GM12878 (cell line): Measurements from ENCODE around the gene KLK3. TPM values are rescaled to one million over a fixed set of nuclear protein-coding genes. Genes with fewer than 3 reads are reported as not detected.
A peak's percentile ranks its signal among the peaks of the same experiment; 100 is the strongest.
"Not testable (repeated sequence)": the region's sequence is repeated elsewhere in the genome, so short reads cannot be mapped to it uniquely, and the experiment has no call there.

Experiments
- ATAC-seq: fragments of 200-7000 bp; cut with Tn5 transposase; 3 replicates; pipeline ENCODE4 v1.9.1; 2020; ENCODE audit warnings: mild to moderate bottlenecking, moderate library complexity
- BruUV-seq: library from RNA; stranded (reverse); fragments of 400-500 nt; replicated peaks from 2 replicates; lab custom pipeline; 2021; lab: Mats Ljungman, UMichigan
- CTCF ChIA-PET: fragments of 300-600 bp; sonication (Branson Sonifier 250); formaldehyde crosslinking; extraction: SDS; loops from one replicate; lab custom pipeline; 2021; ENCODE audit warnings: inconsistent platforms; lab: Yijun Ruan, JAX
- POLR2A ChIA-PET: fragments of 350-600 bp; formaldehyde crosslinking; extraction: SDS; loops from one replicate; lab custom pipeline; 2021; ENCODE audit warnings: inconsistent platforms; lab: Charles Lee
- RAD21 ChIA-PET: fragments of 300-600 bp; sonication (Branson Sonifier 250); formaldehyde crosslinking; loops from one replicate; lab custom pipeline; 2023; ENCODE audit warnings: antibody characterized with exemption; ENCODE audit not compliant: unreplicated experiment; lab: Charles Lee
- SMC1A ChIA-PET: fragments of 300-600 bp; sonication (Branson Sonifier 250); formaldehyde crosslinking; loops from one replicate; lab custom pipeline; 2023; ENCODE audit not compliant: unreplicated experiment, uncharacterized antibody; lab: Charles Lee
- DNase-seq: peaks from one replicate; pipeline ENCODE4 v3.0.0-alpha.2; 2011; ENCODE audit warnings: low read depth, low spot score
- FAIRE-seq: peaks from 3 replicates; lab custom pipeline; 2011; peaks lifted over from hg19 to GRCh38; lab: Jason Lieb, UNC
- H2AFZ ChIP-seq: 2 replicates; pipeline ENCODE4 v1.6.0; 2011; ENCODE audit warnings: low read depth, low read length, control low read depth; ENCODE audit not compliant: control insufficient read depth
- H3K27ac ChIP-seq: 2 replicates; pipeline ENCODE4 v1.5.1; 2011; ENCODE audit warnings: control low read depth; ENCODE audit not compliant: control insufficient read depth, insufficient read depth
- H3K27me3 ChIP-seq, 2 experiments: replicated peaks in 1 of 2; 2 replicates each; pipeline versions ENCODE4 v1.6.0 to v1.6.1; 2011; ENCODE audit warnings: low read length in 1 of 2; ENCODE audit not compliant: control insufficient read depth in 2 of 2, insufficient read depth in 2 of 2
- H3K36me3 ChIP-seq, 2 experiments: 2 replicates each; pipeline ENCODE4 v1.5.1; 2011; ENCODE audit warnings: low read length in 1 of 2; ENCODE audit not compliant: control insufficient read depth in 2 of 2, insufficient read depth in 2 of 2
- H3K4me1 ChIP-seq: 2 replicates; pipeline ENCODE4 v1.6.1; 2011; ENCODE audit warnings: mild to moderate bottlenecking, low read length, moderate library complexity, mixed read lengths; ENCODE audit not compliant: control insufficient read depth, insufficient read depth
- H3K4me2 ChIP-seq: 2 replicates; pipeline ENCODE4 v1.6.0; 2011; ENCODE audit warnings: control low read depth; ENCODE audit not compliant: control insufficient read depth, insufficient read depth
- H3K4me3 ChIP-seq: fragments of 200-600 bp; sonication (generic); 2 replicates; pipeline ENCODE4 v1.5.1; 2016
- H3K79me2 ChIP-seq: 2 replicates; pipeline ENCODE4 v1.6.0; 2011; ENCODE audit warnings: low read length; ENCODE audit not compliant: control insufficient read depth, insufficient read depth
- H3K9ac ChIP-seq: 2 replicates; pipeline ENCODE4 v1.8.0; 2011; ENCODE audit warnings: low read length, control low read depth, mixed read lengths; ENCODE audit not compliant: control insufficient read depth, insufficient read depth
- H3K9me3 ChIP-seq: replicated peaks from 3 replicates; pipeline ENCODE4 v1.5.1; 2011; ENCODE audit warnings: mild to moderate bottlenecking, low read length; ENCODE audit not compliant: control insufficient read depth, insufficient read depth
- H4K20me1 ChIP-seq: 2 replicates; pipeline ENCODE4 v1.6.0; 2011; ENCODE audit not compliant: control insufficient read depth, insufficient read depth
- POLR2A ChIP-seq: IDR thresholded peaks from 2 replicates; pipeline ENCODE4 v1.6.1; 2011; ENCODE audit warnings: low read depth, mild to moderate bottlenecking, low read length
- PRDM15 ChIP-seq: fragments of 450-650 bp; formaldehyde crosslinking; IDR thresholded peaks from 2 replicates; pipeline ENCODE4 v1.4.0; 2020; ENCODE audit warnings: mild to moderate bottlenecking, moderate library complexity
- SMARCA5 ChIP-seq: fragments of 450-650 bp; IDR thresholded peaks from 2 replicates; pipeline ENCODE4 v1.6.1; 2017; ENCODE audit warnings: mild to moderate bottlenecking
- TARDBP ChIP-seq: IDR thresholded peaks from 2 replicates; pipeline ENCODE4 v1.6.1; 2016; ENCODE audit warnings: borderline replicate concordance
- ZNF592 ChIP-seq: fragments of 450-650 bp; IDR thresholded peaks from 2 replicates; pipeline ENCODE4 v1.6.1; 2017; ENCODE audit warnings: mild to moderate bottlenecking, moderate library complexity
- WGBS: methylation state at CpG from one replicate; pipeline ENCODE4 v1.1.6; 2016; ENCODE audit warnings: low lambda C conversion rate; ENCODE audit not compliant: insufficient replicate concordance, insufficient coverage; ENCODE audit errors: missing lambda C conversion rate; 5-methylcytosine and 5-hydroxymethylcytosine counted together
- in situ Hi-C: fragments of 300-500 bp; cut with MboI; formaldehyde crosslinking; loops from 9 replicates; pipeline ENCODE4 v1.14.3; 2018; ENCODE audit warnings: mixed read lengths
- intact Hi-C: fragments of 100-400 bp; cut with micrococcal nuclease; formaldehyde crosslinking; loops from one replicate; pipeline ENCODE4 v1.14.2; 2022; ENCODE audit not compliant: unreplicated experiment
- polyA plus RNA-seq, 11 experiments: library from polyadenylated mRNA; depleted of rRNA in 4 of 11; unstranded in 6 of 11; stranded (reverse) in 5 of 11; fragments of >200 nt; fragmentation: Nextera tagmentation in 4 of 11; fragmentation: Illumina TruSeq in 1 of 11; extraction: Ambion mirVana in 4 of 11; extraction: Trizol in 1 of 11; gene quantifications; 1 replicate in 1 of 11; 2 replicates in 10 of 11; pipeline versions ENCODE4 v1.2.1 to v1.2.3, GENCODE V29; 2011 to 2016; ENCODE audit warnings: inconsistent platforms in 2 of 11, missing spikeins in 2 of 11, low read depth in 1 of 11
- total RNA-seq, 4 experiments: library from RNA; depleted of rRNA in 3 of 4; stranded (reverse); fragments of >200 nt in 3 of 4; fragmentation: Illumina TruSeq in 1 of 4; extraction: Trizol in 1 of 4; gene quantifications; 2 replicates each; pipeline versions ENCODE4 v1.2.1 to v1.2.3, GENCODE V29; 2013 to 2021

Gene KLK3
- total and polyA plus RNA-seq, 10 of the 15 experiments (the other 5 are each of a cell fraction or from before 2014, with no cell fraction given): 0.31 TPM; not detected in 9

GRCh38 chr19:50896089-50896590 is 41.4 kb downstream of the KLK3 start:
- WGBS: 63% methylated on average over 9 of the region's 9 CpGs
- ATAC-seq, H3K4me3 ChIP-seq, H3K27me3 ChIP-seq, FAIRE-seq, H3K79me2 ChIP-seq, H3K9ac ChIP-seq, DNase-seq, H3K36me3 ChIP-seq, H4K20me1 ChIP-seq, H3K9me3 ChIP-seq: not testable (repeated sequence)
- TF ChIP-seq SMARCA5: 0 out of 2 replicates have a peak, but pooled peaks have one; percentile 23
- BruUV-seq: TSS peak; percentile 100
- ChIA-PET RAD21 (interaction anchor here (0.7 to 3.8 kb wide), 5 partner anchors 8 to 538 kb away, joined by 3 to 11 read pairs (median 4); no protein-coding TSS in a partner anchor), CTCF (interaction anchor here (1.1 to 4.0 kb wide), 6 partner anchors 10 to 77 kb away, joined by 3 to 33 read pairs (median 10); no protein-coding TSS in a partner anchor), SMC1A (interaction anchor here (0.9 to 4.7 kb wide), 5 partner anchors 20 to 76 kb away, joined by 3 to 28 read pairs (median 4); partner anchors contain the start of gene KLK15), POLR2A (interaction anchor here (0.5 to 1.6 kb wide), 2 partner anchors 76 to 567 kb away, joined by 3 to 13 read pairs; partner anchors contain the start of gene KCNC3)
- H3K4me1 ChIP-seq: peaks cover 29% of the 10 kb centered on the region
- peak overlapping the region; percentile 76 for H3K27ac ChIP-seq
- peak overlapping the region; percentile 36; the same call in 1 of the 2 replicates for H3K4me2 ChIP-seq
- in situ Hi-C loops: loop anchor here (10.0 kb wide), 1 partner anchor 541 kb away; no protein-coding TSS in a partner anchor
- intact Hi-C loops: loop anchor here (2.0 to 10.0 kb wide), 4 partner anchors 59 to 541 kb away; no protein-coding TSS in a partner anchor
- peak overlapping the region; percentile 13; the same call in 1 of the 2 replicates for H2AFZ ChIP-seq

DNA sequence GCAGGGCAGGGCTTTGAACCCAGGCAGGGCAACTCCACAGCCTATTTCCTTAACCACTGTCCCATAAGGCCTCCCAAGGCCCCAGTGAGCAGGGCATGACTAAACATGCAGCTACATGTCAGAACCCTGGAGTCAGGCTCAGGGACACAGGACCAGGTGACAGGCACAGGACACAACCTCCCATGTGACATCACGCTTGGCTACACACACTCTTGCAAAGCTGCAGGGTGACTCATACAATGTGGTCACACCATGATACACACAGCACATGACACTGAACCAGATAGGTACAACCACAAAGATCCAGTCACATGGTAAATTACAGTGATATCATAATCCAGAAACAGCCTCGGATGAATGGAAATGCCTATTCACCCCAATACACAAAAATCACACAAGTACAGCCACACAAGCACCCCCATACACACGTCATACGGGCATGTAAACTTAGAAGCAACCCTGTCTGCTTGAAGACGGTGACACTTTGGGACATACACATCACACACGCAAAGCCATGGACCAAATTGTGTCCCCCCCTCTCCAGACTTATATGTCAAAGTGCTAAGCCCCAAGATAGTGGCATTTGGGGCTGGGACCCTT is 42.0 kb downstream of the KLK3 start:
- peak; percentile 92 for FAIRE-seq
- peak; percentile 51 for TF ChIP-seq POLR2A
- peak; percentile 88; the same call in 1 of the 2 replicates for TF ChIP-seq ZNF592
- TF ChIP-seq PRDM15 (CRISPR knock-in tag): no peak
- TF ChIP-seq TARDBP: 0 out of 2 replicates have a peak, but pooled peaks have one; percentile 19

More for the DNA sequence above, 42.0 kb downstream of the KLK3 start:
- in situ Hi-C loops (loop anchor here (10.0 kb wide), 1 partner anchor 542 kb away; no protein-coding TSS in a partner anchor), intact Hi-C loops (loop anchor here (2.0 to 10.0 kb wide), 4 partner anchors 59 to 542 kb away; no protein-coding TSS in a partner anchor)
- CTCF ChIA-PET: interaction anchor here (1.1 to 4.0 kb wide), 7 partner anchors 9 to 94 kb away, joined by 3 to 33 read pairs (median 6); no protein-coding TSS in a partner anchor
- Histone ChIP-seq H3K9me3 (peaks cover 6% of the 10 kb centered on the region; the same call in 1 of the 3 replicates), H4K20me1 (no peaks in the 10 kb centered on the region), H2AFZ (peak overlapping the region; percentile 70), H3K9ac (peak overlapping the region; percentile 22; the same call in 1 of the 2 replicates), H3K4me2 (peak overlapping the region; percentile 39), H3K36me3 (no peaks in the 10 kb centered on the region), H3K27ac (peak overlapping the region; percentile 76), H3K79me2 (no peaks in the 10 kb centered on the region), H3K4me3 (peak overlapping the region; percentile 22; the same call in 1 of the 2 replicates), H3K4me1 (peaks cover 23% of the 10 kb centered on the region), H3K27me3 (no peaks in the 10 kb centered on the region)
- RAD21 ChIA-PET: interaction anchor here (0.7 to 3.8 kb wide), 6 partner anchors 8 to 539 kb away, joined by 3 to 11 read pairs (median 4); no protein-coding TSS in a partner anchor
- POLR2A ChIA-PET: interaction anchor here (0.5 to 2.0 kb wide), 4 partner anchors 60 to 568 kb away, joined by 3 to 13 read pairs (median 6); partner anchors contain the start of gene KCNC3
- SMC1A ChIA-PET: interaction anchor here (0.9 to 4.7 kb wide), 6 partner anchors 21 to 77 kb away, joined by 3 to 28 read pairs (median 4); partner anchors contain the start of gene KLK15
- 1% methylated on average over 6 of the region's 6 CpGs for WGBS
- DNase-seq (peak; percentile 100), ATAC-seq (peak; percentile 96)
- BruUV-seq: no TSS peak
